GM12873 (cell line): Measurements from ENCODE around the gene HDGFL2.

Source experiments
- CTCF ChIP-seq: IDR thresholded peaks from 2 replicates; pipeline ENCODE4 v1.5.1; 2012; ENCODE audit warnings: low read depth, mild to moderate bottlenecking, moderate library complexity, low read length, control low read depth; ENCODE audit not compliant: insufficient read depth; ENCODE audit errors: missing control alignments

The HDGFL2 gene

GRCh38 chr19:4517451-4518057 is 45.5 kb downstream of the HDGFL2 start:
- TF ChIP-seq CTCF, result no peak

- no peak for TF ChIP-seq CTCF
Observed at GRCh38 chr19:4518345-4519171, 46.5 kb downstream of the HDGFL2 start, which contains the start of gene PLIN4. Gene PLIN4, minus strand, starts transcription at chr19:4518486. Its CDS starts 214 bp downstream, at chr19:4518272.

GRCh38 chr19:4519172-4519496 is 47.0 kb downstream of the HDGFL2 start:
- TF ChIP-seq CTCF, result no peak

GRCh38 chr19:4519521-4520277 is 47.6 kb downstream of the HDGFL2 start:
- no peak for TF ChIP-seq CTCF

GRCh38 chr19:4521170-4521887 is 49.2 kb downstream of the HDGFL2 start:
- TF ChIP-seq CTCF, result no peak

GRCh38 chr19:4521888-4522242 is 49.8 kb downstream of the HDGFL2 start:
- TF ChIP-seq CTCF, result no peak

GRCh38 chr19:4522291-4523002 is 50.4 kb downstream of the HDGFL2 start:
- no peak for TF ChIP-seq CTCF
